Urothelium cell line (cell line): Measurements from ENCODE around the gene COMMD10.
A peak's percentile ranks its signal among the peaks of the same experiment; 100 is the strongest.
"Not testable (repeated sequence)": the region's sequence is repeated elsewhere in the genome, so short reads cannot be mapped to it uniquely, and the experiment has no call there.

Experiments
- DNase-seq: peaks from one replicate; pipeline ENCODE4 v3.0.0; 2011; ENCODE audit warnings: low spot score, mixed read lengths
- FAIRE-seq: peaks from 2 replicates; lab custom pipeline; 2011; peaks lifted over from hg19 to GRCh38; lab: Jason Lieb, UNC

The COMMD10 gene

GRCh38 chr5:116084871-116085715, at the start of gene COMMD10:
COMMD10 (plus strand) TSS chr5:116085025.
- no peak for FAIRE-seq

GRCh38 chr5:116035123-116035522, 49.7 kb upstream of the COMMD10 start:
- no peak for DNase-seq
- no peak for FAIRE-seq

More at GRCh38 chr5:116084871-116085715, at the start of gene COMMD10:
- peak; percentile 80 for DNase-seq

- FAIRE-seq (no peak), DNase-seq (no peak)
Observed at GRCh38 chr5:116037236-116037822, 47.5 kb upstream of the COMMD10 start.

- FAIRE-seq (no peak), DNase-seq (no peak)
Observed at GRCh38 chr5:116038817-116039216, 46.0 kb upstream of the COMMD10 start.

- FAIRE-seq (no peak), DNase-seq (no peak)
Observed at GRCh38 chr5:116042375-116042774, 42.5 kb upstream of the COMMD10 start.

- DNase-seq (no peak), FAIRE-seq (no peak)
Observed at GRCh38 chr5:116044073-116044472, 40.8 kb upstream of the COMMD10 start.

- FAIRE-seq, result no peak
- DNase-seq, result no peak
Observed at GRCh38 chr5:116045821-116046220, 39.0 kb upstream of the COMMD10 start.

- FAIRE-seq, result no peak
- no peak for DNase-seq
Observed at GRCh38 chr5:116046261-116046660, 38.6 kb upstream of the COMMD10 start.

- FAIRE-seq, result no peak
Observed at GRCh38 chr5:116046823-116047222, 38.0 kb upstream of the COMMD10 start.

GRCh38 chr5:116058346-116058936, 26.4 kb upstream of the COMMD10 start:
- FAIRE-seq (no peak), DNase-seq (no peak)

More at GRCh38 chr5:116046823-116047222, 38.0 kb upstream of the COMMD10 start:
- no peak for DNase-seq

- no peak for FAIRE-seq
- no peak for DNase-seq
Observed at GRCh38 chr5:116062352-116062751, 22.5 kb upstream of the COMMD10 start.

GRCh38 chr5:116063950-116064349, 20.9 kb upstream of the COMMD10 start:
- FAIRE-seq (no peak), DNase-seq (peak; percentile 21)

- FAIRE-seq, result no peak
- DNase-seq, result peak; percentile 19
Observed at GRCh38 chr5:116068028-116068632, 16.7 kb upstream of the COMMD10 start.

GRCh38 chr5:116071211-116071610, 13.6 kb upstream of the COMMD10 start:
- DNase-seq, result no peak
- FAIRE-seq, result no peak

GRCh38 chr5:116075191-116075831, 9.5 kb upstream of the COMMD10 start:
- DNase-seq (no peak), FAIRE-seq (no peak)

GRCh38 chr5:116076496-116076895, 8.3 kb upstream of the COMMD10 start:
- FAIRE-seq (no peak), DNase-seq (no peak)

- FAIRE-seq (no peak), DNase-seq (no peak)
Observed at GRCh38 chr5:116078199-116078598, 6.6 kb upstream of the COMMD10 start.

- FAIRE-seq (no peak), DNase-seq (peak; percentile 57)
Observed at GRCh38 chr5:116084287-116084691, 536 bp upstream of the COMMD10 start.

GRCh38 chr5:116086309-116086708, 1.5 kb downstream of the COMMD10 start:
- not testable (repeated sequence) for DNase-seq, FAIRE-seq

GRCh38 chr5:116088062-116088461, 3.2 kb downstream of the COMMD10 start:
- DNase-seq (no peak), FAIRE-seq (no peak)

- DNase-seq (no peak), FAIRE-seq (no peak)
Observed at GRCh38 chr5:116090302-116090701, 5.5 kb downstream of the COMMD10 start.
